IgD-negative memory B cell (primary cell): ENCODE results near the gene MT1A. TPM values are rescaled to one million over a fixed set of nuclear protein-coding genes. Genes with fewer than 3 reads are reported as not detected.

Experiments used
- H3K27ac Mint-ChIP-seq, 3 donors: one replicate each; pipeline ENCODE4 v1.8.0; 2020 to 2022; ENCODE audit warnings: mild to moderate bottlenecking in 3 of 3, mixed read lengths in 3 of 3, moderate library complexity in 1 of 3
- H3K27me3 Mint-ChIP-seq: one replicate; pipeline ENCODE4 v1.8.0; 2021; ENCODE audit warnings: mixed read lengths
- H3K36me3 Mint-ChIP-seq: one replicate; pipeline ENCODE4 v1.8.0; 2020; ENCODE audit warnings: mild to moderate bottlenecking, mixed read lengths
- H3K4me1 Mint-ChIP-seq, 3 donors: one replicate each; pipeline ENCODE4 v1.8.0; 2020 to 2022; ENCODE audit warnings: mixed read lengths in 3 of 3, mild to moderate bottlenecking in 1 of 3
- H3K4me3 Mint-ChIP-seq, 4 donors: one replicate each; pipeline ENCODE4 v1.8.0; 2020 to 2022; ENCODE audit warnings: mild to moderate bottlenecking in 4 of 4, mixed read lengths in 4 of 4, moderate library complexity in 3 of 4
- H3K9me3 Mint-ChIP-seq, 3 donors: one replicate each; pipeline ENCODE4 v1.8.0; 2020 to 2021; ENCODE audit warnings: mixed read lengths in 3 of 3, mild to moderate bottlenecking in 1 of 3
- polyA plus RNA-seq: library from polyadenylated mRNA; unstranded; fragments of 300-500 nt; fragmentation: Illumina TruSeq; gene quantifications from one replicate; pipeline ENCODE4 v1.2.3, GENCODE V29; 2021

Gene MT1A
- polyA plus RNA-seq, 1 donor from 2014 or later = not detected

DNA sequence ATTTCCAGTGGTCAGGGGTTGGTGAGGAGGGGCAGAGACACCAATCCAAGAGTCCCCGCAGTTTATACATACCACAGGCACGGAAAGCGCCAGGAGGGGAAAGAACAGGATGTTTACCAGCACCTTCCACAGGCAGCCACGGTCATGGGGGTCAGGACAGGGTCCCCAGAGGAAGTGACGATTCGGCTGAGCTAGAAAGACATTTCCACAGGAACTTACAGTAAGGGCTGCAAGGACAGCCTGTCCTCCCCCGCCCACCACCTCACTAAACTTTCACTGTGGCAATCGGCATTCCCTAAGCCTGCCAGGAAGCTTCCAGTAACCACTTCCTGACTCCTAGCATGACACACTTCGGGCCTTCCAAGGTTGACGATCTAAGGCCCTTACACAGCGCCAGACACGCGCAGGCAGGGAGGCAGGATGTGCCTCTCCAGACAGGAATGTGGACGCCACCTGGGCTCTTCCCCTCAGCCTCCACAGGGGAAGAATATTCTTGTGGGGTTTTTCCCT lies 31.3 kb upstream of the MT1A start:
- no peaks in the 10 kb centered on the region for H3K36me3 Mint-ChIP-seq
- peaks cover 18 to 27% (median 19%) of the 10 kb centered on the region in 3 donors for H3K4me1 Mint-ChIP-seq
- peak overlapping the region in 1 of 3 donors; percentile 77 for H3K27ac Mint-ChIP-seq
- no peaks in the 10 kb centered on the region for H3K9me3 Mint-ChIP-seq
- H3K4me3 Mint-ChIP-seq = peak overlapping the region in 2 of 4 donors; percentile 13 to 63
- H3K27me3 Mint-ChIP-seq = peaks cover under 1% of the 10 kb centered on the region

DNA sequence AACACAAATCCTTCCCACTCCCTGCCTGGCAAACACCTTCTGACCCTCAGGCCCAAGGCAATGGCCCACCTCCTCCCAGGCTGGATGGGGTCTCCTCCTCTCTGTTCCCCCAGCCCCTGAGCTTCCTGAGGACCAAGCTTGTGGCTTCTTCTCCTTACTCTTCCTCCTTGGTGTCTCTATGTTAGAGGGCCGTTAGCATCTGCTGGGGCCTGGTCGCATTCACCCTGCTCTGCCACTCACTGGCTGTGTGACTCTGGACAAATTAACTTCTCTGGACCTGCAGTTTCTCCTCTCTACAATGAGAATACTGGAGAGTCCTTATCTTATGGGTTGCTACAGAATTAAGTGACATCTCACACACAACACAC lies 30.8 kb upstream of the MT1A start:
- H3K27me3 Mint-ChIP-seq = no peaks in the 10 kb centered on the region
- peaks cover 18 to 27% (median 19%) of the 10 kb centered on the region in 3 donors for H3K4me1 Mint-ChIP-seq
- H3K27ac Mint-ChIP-seq = peak overlapping the region in 1 of 3 donors; percentile 70
- no peaks in the 10 kb centered on the region for H3K9me3 Mint-ChIP-seq
- H3K4me3 Mint-ChIP-seq = peak overlapping the region; percentile 13 to 81 (median 74)
- no peaks in the 10 kb centered on the region for H3K36me3 Mint-ChIP-seq

DNA sequence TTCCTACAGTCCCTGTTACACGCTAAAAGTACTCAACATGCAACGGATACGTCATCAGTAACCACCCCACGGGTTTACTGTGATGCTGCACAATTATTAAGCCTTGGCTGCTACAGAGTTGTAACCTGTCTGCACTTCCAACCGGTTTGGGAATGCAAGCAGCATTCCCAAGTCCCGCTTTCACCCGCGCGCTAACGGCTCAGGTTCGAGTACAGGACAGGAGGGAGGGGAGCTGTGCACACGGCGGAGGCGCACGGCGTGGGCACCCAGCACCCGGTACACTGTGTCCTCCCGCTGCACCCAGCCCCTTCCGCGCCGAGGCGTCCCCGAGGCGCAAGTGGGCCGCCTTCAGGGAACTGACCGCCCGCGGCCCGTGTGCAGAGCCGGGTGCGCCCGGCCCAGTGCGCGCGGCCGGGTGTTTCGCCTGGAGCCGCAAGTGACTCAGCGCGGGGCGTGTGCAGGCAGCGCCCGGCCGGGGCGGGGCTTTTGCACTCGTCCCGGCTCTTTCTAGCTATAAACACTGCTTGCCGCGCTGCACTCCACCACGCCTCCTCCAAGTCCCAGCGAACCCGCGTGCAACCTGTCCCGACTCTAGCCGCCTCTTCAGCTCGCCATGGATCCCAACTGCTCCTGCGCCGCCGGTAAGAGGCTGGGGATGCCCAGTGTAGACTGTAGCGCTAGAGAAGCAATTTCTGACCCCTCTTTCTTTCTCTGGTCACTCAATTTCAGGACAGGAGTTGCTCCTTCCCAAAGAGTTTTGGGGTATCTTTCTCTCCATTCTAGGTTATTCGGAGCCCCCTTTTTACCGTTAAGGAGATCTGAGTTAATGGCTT lies 30.2 kb upstream of the MT1A start, which contains the start of gene MT2A:
Gene MT2A (plus strand): TSS at position 542 of the 833 bp plus-strand sequence. CDS start 72 bp downstream, at position 614.
- H3K9me3 Mint-ChIP-seq = no peaks in the 10 kb centered on the region
- H3K27ac Mint-ChIP-seq = peak within 1 kb of the TSS; percentile 70 to 92 (median 84)
- no peaks in the 10 kb centered on the region for H3K27me3 Mint-ChIP-seq
- H3K36me3 Mint-ChIP-seq = no peaks in the 10 kb centered on the region
- H3K4me1 Mint-ChIP-seq = peaks cover 18 to 27% (median 19%) of the 10 kb centered on the region in 3 donors
- peak within 1 kb of the TSS; percentile 83 to 95 (median 93) for H3K4me3 Mint-ChIP-seq

DNA sequence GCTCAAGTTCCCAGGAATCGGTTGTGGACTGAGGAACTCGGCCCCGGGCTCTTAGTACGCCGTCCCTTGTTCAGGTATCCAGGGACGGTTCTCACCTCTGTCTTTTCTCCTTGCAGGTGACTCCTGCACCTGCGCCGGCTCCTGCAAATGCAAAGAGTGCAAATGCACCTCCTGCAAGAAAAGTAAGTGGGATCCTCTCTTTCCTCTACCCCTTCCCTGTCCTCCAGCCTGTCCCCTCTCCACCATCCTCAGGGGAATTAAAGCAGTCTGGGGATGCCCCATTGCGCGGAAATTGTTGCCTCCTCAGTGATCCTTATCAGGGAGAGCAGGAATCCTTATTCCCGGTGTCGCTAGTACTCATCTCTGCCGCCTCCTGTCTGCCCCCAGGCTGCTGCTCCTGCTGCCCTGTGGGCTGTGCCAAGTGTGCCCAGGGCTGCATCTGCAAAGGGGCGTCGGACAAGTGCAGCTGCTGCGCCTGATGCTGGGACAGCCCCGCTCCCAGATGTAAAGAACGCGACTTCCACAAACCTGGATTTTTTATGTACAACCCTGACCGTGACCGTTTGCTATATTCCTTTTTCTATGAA lies 29.5 kb upstream of the MT1A start:
- Mint-ChIP-seq H3K9me3 (no peaks in the 10 kb centered on the region), H3K4me3 (peak overlapping the region; percentile 83 to 95 (median 93)), H3K27me3 (no peaks in the 10 kb centered on the region), H3K36me3 (no peaks in the 10 kb centered on the region), H3K4me1 (peaks cover 18 to 27% (median 19%) of the 10 kb centered on the region in 3 donors), H3K27ac (peak overlapping the region in 2 of 3 donors; percentile 70 to 92)

DNA sequence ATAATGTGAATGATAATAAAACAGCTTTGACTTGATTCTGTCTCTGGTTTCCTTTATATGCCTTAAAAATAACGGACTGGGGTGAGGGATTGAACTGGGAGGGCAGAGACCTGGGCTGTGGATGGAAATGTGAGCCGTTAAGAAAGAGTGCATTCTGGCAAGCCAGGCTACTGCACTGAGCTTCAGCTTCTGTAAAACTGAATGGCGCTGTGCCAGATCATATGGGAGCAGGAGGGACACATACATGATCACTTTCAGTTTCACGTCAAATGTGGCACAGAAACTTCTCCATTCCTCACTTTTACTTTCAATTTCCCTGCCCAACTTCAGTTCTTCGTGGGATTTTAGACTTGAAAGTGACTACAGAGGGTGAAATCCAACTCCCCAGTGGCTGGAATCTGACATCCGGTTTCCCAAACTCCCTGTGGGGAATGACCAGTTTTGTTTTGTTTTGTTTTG lies 29.0 kb upstream of the MT1A start:
- H3K27ac Mint-ChIP-seq = peak overlapping the region; percentile 35 to 92 (median 84)
- peak overlapping the region; percentile 83 to 95 (median 93) for H3K4me3 Mint-ChIP-seq
- H3K36me3 Mint-ChIP-seq = no peaks in the 10 kb centered on the region
- H3K27me3 Mint-ChIP-seq = no peaks in the 10 kb centered on the region
- no peaks in the 10 kb centered on the region for H3K9me3 Mint-ChIP-seq
- H3K4me1 Mint-ChIP-seq = peaks cover 18 to 27% (median 19%) of the 10 kb centered on the region in 3 donors

DNA sequence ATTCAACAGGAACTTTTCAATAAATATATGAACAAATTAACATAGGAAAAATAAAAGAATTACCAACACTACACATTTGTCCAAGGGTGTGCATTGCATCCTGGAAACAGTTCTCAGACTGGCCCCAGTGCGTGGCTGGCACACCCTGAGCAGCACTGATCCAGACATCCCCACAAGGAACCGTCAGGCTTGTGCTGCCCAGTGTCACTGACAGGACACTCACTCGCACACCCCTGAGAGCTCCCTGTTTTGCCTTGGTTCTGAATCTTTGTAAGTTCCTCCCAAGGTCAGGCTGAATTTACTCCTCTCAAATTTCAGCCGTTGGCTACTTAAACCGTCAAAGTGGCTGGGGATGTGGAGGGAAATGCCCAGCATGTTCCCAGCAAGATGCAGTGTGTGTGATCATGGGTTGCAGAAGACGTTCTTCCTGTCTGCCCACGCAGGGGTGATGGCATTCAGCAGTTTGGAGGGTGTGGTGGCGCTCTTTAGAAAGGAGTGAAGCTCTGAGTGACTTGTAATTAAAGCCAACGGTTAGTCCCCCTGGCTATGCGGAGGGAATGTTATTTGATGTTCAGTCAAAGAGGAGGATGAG lies 28.4 kb upstream of the MT1A start:
- Mint-ChIP-seq H3K4me3 (peak overlapping the region; percentile 71 to 95 (median 93)), H3K9me3 (no peaks in the 10 kb centered on the region), H3K4me1 (peaks cover 18 to 27% (median 19%) of the 10 kb centered on the region in 3 donors), H3K27ac (peak overlapping the region; percentile 62 to 92 (median 78)), H3K36me3 (no peaks in the 10 kb centered on the region), H3K27me3 (no peaks in the 10 kb centered on the region)

DNA sequence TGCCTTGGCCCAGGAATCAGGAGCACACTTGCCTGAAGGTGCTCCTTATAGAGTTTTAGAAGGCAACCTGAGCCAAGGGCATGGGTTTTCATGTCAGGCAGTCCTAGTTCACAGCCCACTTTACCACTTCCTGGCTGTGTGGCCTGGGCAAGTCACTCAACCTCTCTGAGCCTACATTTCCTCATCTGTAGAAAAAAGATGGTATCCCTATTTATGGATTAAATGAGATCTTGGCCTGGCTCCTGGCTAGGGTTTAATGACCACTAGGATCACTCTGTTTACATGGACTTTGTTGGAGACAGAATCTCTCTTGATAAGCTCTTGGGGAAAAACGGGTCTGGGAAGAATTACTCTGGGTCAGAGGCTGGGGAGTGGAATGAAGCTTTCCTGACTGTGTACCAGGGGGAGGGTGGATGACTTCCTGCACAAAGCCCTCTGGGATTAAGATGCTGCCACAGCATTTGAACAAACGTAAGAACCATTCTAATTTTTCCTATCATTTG lies 27.8 kb upstream of the MT1A start:
- Mint-ChIP-seq H3K27me3 (no peaks in the 10 kb centered on the region), H3K4me3 (peak overlapping the region; percentile 71 to 95 (median 80)), H3K27ac (peak overlapping the region; percentile 62 to 92 (median 78)), H3K4me1 (peaks cover 18 to 27% (median 19%) of the 10 kb centered on the region in 3 donors), H3K9me3 (no peaks in the 10 kb centered on the region), H3K36me3 (no peaks in the 10 kb centered on the region)

DNA sequence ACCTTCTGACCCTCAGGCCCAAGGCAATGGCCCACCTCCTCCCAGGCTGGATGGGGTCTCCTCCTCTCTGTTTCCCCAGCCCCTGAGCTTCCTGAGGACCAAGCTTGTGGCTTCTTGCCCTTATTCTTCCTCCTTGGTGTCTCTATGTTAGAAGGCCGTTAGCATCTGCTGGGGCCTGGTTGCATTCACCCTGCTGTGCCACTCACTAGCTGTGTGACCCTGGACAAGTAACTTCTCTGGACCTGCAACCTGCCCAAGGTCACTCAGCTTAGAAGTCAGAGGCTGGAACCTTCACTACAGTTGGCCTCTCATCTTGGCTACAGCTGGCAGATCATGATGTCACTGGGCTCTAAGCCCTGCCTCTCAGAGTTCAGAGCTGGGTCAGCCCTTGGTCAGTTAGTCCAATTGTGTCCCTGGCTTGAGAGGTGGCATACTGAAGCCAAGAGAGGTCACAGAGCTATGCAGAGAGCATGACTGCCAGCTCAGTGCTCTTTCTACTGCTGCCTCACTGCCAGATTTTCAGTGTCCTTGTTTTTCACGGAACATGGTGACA lies 27.1 kb upstream of the MT1A start:
- no peaks in the 10 kb centered on the region for H3K9me3 Mint-ChIP-seq
- peak overlapping the region; percentile 62 to 92 (median 76) for H3K27ac Mint-ChIP-seq
- H3K4me1 Mint-ChIP-seq = peaks cover 18 to 27% (median 19%) of the 10 kb centered on the region in 3 donors
- H3K4me3 Mint-ChIP-seq = peak overlapping the region in 3 of 4 donors; percentile 30 to 73 (median 71)
- H3K27me3 Mint-ChIP-seq = no peaks in the 10 kb centered on the region
- H3K36me3 Mint-ChIP-seq = no peaks in the 10 kb centered on the region

DNA sequence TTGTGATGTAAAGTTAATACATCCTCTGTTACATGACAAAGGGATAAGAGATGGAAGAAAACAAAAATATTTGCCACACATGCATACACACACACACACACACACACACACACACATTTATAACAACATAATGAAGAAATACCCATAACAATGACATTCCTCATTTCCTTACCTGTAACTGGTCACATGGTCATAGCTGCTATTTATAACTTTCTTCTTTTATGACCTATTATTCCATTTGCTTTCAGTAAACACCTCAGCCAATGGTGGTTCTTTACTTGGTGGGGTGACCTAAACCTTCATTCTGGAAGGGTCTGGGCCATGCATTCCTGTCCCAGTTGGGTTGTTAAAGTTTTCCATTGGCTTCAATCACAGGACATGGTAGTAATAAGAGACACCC lies 24.8 kb upstream of the MT1A start:
- H3K4me1 Mint-ChIP-seq = peaks cover 15 to 29% (median 19%) of the 10 kb centered on the region in 3 donors
- H3K9me3 Mint-ChIP-seq = no peaks in the 10 kb centered on the region
- H3K27me3 Mint-ChIP-seq = peaks cover 18% of the 10 kb centered on the region
- no peaks in the 10 kb centered on the region for H3K36me3 Mint-ChIP-seq
- no peak overlapping the region for H3K4me3 Mint-ChIP-seq
- H3K27ac Mint-ChIP-seq = no peak overlapping the region

DNA sequence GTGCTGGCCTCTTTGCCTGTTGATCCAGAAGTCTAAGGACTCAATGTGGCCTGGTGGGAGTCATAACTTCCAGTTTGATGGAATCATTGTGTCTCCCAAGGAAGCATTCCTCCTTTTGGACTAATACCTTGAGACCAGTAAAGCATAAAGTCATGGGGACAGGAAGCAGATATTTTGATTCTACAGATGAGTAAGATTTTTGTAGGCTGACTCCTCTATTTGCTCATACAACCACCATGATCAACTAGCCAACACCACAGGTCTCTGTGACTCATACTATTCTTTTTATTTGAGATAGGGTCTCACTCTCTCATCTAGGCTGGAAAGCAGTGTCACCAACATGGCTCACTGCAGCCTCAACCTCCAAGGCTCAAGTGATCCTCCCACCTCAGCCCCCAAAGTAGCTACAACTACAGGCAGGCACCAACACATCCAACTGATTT lies 23.9 kb upstream of the MT1A start:
- Mint-ChIP-seq H3K4me1 (peaks cover 10 to 21% (median 14%) of the 10 kb centered on the region in 3 donors), H3K9me3 (no peaks in the 10 kb centered on the region), H3K36me3 (no peaks in the 10 kb centered on the region), H3K27me3 (peaks cover 22% of the 10 kb centered on the region), H3K27ac (no peak overlapping the region), H3K4me3 (no peak overlapping the region)

DNA sequence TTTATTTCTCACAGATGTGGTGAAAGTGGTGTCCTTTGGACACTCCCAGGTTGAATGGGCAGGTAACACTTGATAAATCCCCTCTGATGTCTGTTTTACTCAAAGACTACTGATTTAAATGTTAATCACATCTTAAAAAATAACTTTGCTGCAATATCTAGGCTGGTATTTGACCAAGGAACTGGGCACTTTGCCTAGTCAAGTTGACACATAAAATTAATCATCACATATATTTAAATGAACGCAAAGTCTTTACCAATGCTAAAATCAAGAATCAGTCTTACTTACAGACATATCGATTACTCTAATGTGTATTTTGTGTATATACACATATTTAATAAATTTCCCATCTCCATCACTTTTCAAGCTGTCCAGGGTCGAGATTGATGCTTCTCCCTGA lies 23.1 kb upstream of the MT1A start:
- peaks cover 23% of the 10 kb centered on the region for H3K27me3 Mint-ChIP-seq
- H3K4me1 Mint-ChIP-seq = peaks cover 6 to 17% (median 9%) of the 10 kb centered on the region in 3 donors
- H3K9me3 Mint-ChIP-seq = no peaks in the 10 kb centered on the region
- H3K4me3 Mint-ChIP-seq = no peak overlapping the region
- peaks cover 1% of the 10 kb centered on the region for H3K36me3 Mint-ChIP-seq
- H3K27ac Mint-ChIP-seq = no peak overlapping the region

DNA sequence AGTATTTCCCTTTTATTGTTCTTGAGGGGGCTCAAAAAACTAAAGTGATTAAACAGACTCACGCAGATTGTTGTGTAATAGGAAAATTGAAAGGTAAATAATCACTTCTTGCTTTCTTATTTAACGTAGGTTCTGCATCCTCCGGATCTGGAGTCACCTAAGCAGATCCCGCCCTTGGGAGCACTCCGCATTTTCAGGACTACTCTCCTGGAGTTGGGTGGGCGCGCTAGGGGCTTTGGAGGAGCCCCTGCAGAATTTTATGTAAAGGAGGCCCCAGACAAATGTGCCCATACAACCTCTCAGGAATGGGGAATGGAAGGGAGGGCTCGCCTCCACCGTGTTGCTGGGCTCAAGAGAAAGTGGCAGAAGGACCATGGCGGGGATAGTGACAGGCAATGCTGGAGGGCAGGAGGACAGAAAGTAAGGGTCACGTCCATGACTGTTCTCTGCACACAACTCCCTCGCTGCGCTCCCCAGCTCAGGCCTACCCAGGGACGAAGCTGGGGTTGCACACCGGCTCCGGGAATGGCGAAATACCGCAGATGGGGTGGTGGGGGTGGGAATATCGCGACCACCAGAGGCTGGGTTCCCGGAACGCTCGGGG lies 21.8 kb upstream of the MT1A start:
- Mint-ChIP-seq H3K4me1 (peaks cover 0 to 7% (median under 1%) of the 10 kb centered on the region in 3 donors), H3K27ac (no peak overlapping the region), H3K9me3 (no peaks in the 10 kb centered on the region), H3K36me3 (peaks cover 2% of the 10 kb centered on the region), H3K4me3 (peak overlapping the region in 2 of 4 donors; percentile 41 to 83), H3K27me3 (peaks cover 25% of the 10 kb centered on the region)

DNA sequence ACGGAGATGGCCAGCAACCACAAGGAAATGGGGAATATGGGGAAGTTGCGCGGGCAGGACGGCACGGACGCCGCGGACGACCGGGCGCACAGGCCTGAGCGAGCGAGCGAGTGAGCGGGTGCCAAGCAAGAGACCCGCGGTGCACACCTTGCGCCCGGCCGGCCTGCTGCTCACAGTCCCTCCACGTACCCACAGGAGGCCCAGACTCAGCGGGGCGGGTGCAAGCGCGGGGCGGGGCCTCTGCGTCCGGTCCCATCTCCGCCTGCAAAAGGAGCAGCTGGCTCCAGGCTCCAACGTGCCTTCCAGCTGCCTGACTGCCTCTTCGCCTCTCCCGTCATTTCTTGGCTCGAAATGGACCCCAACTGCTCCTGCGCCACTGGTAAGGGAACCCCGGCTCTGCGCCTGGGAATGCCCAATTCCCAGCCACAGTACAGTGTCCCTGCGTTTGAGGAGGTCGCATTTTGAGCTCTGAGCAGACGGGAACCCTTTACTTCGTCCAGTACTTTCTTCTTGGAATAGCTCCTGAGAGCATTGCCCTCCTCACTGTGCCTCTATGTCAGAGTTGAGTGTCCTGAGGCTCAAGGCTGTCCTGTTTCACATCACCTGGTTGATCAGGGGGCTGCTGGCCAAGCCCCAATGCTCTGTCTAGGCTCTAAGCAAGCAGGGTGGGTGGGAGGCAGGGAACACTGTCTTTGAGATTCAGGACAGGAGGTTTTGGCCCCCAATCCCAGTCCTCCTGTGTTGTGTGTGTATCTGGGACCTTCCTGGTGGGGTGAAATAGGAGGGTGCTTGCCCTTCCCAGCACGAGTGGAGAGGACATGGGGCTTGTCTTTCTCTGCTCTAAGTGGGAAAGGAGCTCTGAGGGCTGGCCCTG lies 21.0 kb upstream of the MT1A start:
- peaks cover 0 to 7% (median 2%) of the 10 kb centered on the region in 3 donors for H3K4me1 Mint-ChIP-seq
- peaks cover 3% of the 10 kb centered on the region for H3K36me3 Mint-ChIP-seq
- H3K27me3 Mint-ChIP-seq = peaks cover 25% of the 10 kb centered on the region
- H3K9me3 Mint-ChIP-seq = no peaks in the 10 kb centered on the region
- peak overlapping the region in 3 of 4 donors; percentile 41 to 83 (median 74) for H3K4me3 Mint-ChIP-seq
- H3K27ac Mint-ChIP-seq = no peak overlapping the region
